ENCODE data around the gene SRA1. TPM values are rescaled to one million over a fixed set of nuclear protein-coding genes. Genes with fewer than 3 reads are reported as not detected.
A peak's percentile ranks its signal among the peaks of the same experiment; 100 is the strongest.

Gene SRA1
- total and polyA plus RNA-seq, 2 of the 13 experiments (the other 11 are each of a cell fraction or from before 2014, with no cell fraction given) = 14.2 to 32.8 TPM

DNA sequence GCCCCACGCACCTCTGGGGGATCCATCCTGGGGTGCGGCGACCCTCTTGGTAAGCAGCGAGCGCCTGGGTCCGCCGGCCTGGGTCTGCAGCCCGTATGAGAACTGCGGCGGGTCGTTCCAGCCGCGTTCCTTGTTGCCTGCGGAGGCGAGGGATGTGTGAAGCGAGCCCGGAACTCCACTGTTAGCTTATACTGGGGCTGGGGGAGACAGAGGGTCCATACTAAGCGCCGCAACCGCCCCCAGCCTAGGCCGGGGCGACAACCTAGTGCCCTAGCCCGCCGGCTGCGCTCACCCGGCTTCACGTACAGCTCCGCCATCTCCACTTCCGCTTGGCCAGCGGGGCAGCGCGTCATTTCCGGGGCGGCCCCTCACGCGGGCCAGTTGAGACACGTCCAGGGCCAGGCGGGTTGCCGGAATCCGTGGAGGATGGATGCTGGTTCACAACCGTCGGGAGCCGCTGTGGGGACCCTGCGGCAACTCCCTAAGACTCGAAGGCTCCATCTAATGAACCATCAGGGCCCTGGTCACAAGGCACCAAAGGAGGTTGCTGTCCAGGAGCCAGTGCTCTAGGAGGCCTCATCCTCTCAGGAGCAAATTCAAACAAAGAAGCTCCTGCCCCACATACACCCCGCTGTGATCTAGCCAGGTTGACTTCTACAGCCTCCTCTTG, at the start of gene SRA1 (continued):
- TF ChIP-seq, protein P1, sequence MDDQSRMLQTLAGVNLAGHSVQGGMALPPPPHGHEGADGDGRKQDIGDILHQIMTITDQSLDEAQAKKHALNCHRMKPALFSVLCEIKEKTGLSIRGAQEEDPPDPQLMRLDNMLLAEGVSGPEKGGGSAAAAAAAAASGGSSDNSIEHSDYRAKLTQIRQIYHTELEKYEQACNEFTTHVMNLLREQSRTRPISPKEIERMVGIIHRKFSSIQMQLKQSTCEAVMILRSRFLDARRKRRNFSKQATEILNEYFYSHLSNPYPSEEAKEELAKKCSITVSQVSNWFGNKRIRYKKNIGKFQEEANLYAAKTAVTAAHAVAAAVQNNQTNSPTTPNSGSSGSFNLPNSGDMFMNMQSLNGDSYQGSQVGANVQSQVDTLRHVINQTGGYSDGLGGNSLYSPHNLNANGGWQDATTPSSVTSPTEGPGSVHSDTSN (CRISPR knock-in tag; IDR thresholded peaks at IDR 0.05; ENCODE audit: borderline replicate concordance) = no peak; the same call in 1 of the 2 replicates
- TF ChIP-seq ZNF205 (CRISPR knock-in tag; IDR thresholded peaks at IDR 0.05) (no peak), ZMYM3 (CRISPR knock-in tag; IDR thresholded peaks at IDR 0.05) (0 out of 2 replicates have a peak, but pooled peaks have one; percentile 22), POLR2AphosphoS5 (IDR thresholded peaks at IDR 0.05; ENCODE audit: low read depth, low read length) (peak; percentile 92), FOXK2 (IDR thresholded peaks at IDR 0.05) (no peak), DMAP1 (CRISPR knock-in tag; IDR thresholded peaks at IDR 0.05) (peak; percentile 92; the same call in 1 of the 2 replicates), SRF (IDR thresholded peaks at IDR 0.05; ENCODE audit: low read depth, low read length) (no peak), NFE2L2 (IDR thresholded peaks at IDR 0.05; ENCODE audit: low read length) (no peak), RBFOX2 (IDR thresholded peaks at IDR 0.05; ENCODE audit: low read depth, low read length) (peak; percentile 97), POLR2AphosphoS2 (IDR thresholded peaks at IDR 0.05; ENCODE audit: low read depth, low read length) (peak; percentile 86), HNRNPK (IDR thresholded peaks at IDR 0.05; ENCODE audit: low read depth, low read length, poor library complexity, severe bottlenecking) (peak; percentile 41), ZNF260 (CRISPR knock-in tag; IDR thresholded peaks at IDR 0.05; ENCODE audit: borderline replicate concordance, low read depth) (no peak), THYN1 (CRISPR knock-in tag; IDR thresholded peaks at IDR 0.05; ENCODE audit: borderline replicate concordance, low read depth) (no peak), ZNF282 (IDR thresholded peaks at IDR 0.05; ENCODE audit: partially characterized antibody) (no peak), ZNF230 (CRISPR knock-in tag; IDR thresholded peaks at IDR 0.05) (no peak), RAD51 (IDR thresholded peaks at IDR 0.05; ENCODE audit: borderline replicate concordance) (no peak), ARNT2 (CRISPR knock-in tag; IDR thresholded peaks at IDR 0.05; ENCODE audit: low read depth) (peak; percentile 93), SALL1 (CRISPR knock-in tag; IDR thresholded peaks at IDR 0.05) (peak; percentile 79), ZNF12 (CRISPR knock-in tag; IDR thresholded peaks at IDR 0.05) (no peak)
- TF ChIP-seq, protein P2, sequence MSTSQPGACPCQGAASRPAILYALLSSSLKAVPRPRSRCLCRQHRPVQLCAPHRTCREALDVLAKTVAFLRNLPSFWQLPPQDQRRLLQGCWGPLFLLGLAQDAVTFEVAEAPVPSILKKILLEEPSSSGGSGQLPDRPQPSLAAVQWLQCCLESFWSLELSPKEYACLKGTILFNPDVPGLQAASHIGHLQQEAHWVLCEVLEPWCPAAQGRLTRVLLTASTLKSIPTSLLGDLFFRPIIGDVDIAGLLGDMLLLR (CRISPR knock-in tag; IDR thresholded peaks at IDR 0.05) = peak; percentile 80
- TF ChIP-seq, protein P3, sequence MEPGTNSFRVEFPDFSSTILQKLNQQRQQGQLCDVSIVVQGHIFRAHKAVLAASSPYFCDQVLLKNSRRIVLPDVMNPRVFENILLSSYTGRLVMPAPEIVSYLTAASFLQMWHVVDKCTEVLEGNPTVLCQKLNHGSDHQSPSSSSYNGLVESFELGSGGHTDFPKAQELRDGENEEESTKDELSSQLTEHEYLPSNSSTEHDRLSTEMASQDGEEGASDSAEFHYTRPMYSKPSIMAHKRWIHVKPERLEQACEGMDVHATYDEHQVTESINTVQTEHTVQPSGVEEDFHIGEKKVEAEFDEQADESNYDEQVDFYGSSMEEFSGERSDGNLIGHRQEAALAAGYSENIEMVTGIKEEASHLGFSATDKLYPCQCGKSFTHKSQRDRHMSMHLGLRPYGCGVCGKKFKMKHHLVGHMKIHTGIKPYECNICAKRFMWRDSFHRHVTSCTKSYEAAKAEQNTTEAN (CRISPR knock-in tag; conservative IDR thresholded peaks at IDR 0.05) = 0 out of 2 replicates have a peak, but pooled peaks have one; percentile 46
- TF ChIP-seq, protein P4, sequence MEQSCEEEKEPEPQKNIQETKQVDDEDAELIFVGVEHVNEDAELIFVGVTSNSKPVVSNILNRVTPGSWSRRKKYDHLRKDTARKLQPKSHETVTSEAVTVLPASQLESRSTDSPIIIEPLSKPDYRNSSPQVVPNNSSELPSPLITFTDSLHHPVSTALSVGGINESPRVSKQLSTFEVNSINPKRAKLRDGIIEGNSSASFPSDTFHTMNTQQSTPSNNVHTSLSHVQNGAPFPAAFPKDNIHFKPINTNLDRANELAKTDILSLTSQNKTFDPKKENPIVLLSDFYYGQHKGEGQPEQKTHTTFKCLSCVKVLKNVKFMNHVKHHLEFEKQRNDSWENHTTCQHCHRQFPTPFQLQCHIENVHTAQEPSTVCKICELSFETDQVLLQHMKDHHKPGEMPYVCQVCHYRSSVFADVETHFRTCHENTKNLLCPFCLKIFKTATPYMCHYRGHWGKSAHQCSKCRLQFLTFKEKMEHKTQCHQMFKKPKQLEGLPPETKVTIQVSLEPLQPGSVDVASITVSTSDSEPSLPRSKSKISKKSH (CRISPR knock-in tag; IDR thresholded peaks at IDR 0.05; ENCODE audit: borderline replicate concordance) = peak; percentile 60; the same call in 1 of the 2 replicates
- TF ChIP-seq, protein P5, sequence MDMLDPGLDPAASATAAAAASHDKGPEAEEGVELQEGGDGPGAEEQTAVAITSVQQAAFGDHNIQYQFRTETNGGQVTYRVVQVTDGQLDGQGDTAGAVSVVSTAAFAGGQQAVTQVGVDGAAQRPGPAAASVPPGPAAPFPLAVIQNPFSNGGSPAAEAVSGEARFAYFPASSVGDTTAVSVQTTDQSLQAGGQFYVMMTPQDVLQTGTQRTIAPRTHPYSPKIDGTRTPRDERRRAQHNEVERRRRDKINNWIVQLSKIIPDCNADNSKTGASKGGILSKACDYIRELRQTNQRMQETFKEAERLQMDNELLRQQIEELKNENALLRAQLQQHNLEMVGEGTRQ (IDR thresholded peaks at IDR 0.05; ENCODE audit: low read depth, low read length) = no peak
- TF ChIP-seq, protein P5 (CRISPR knock-in tag; IDR thresholded peaks at IDR 0.05; ENCODE audit: borderline replicate concordance) = no peak

Data from HepG2 (cell line).